Endometrial microvascular endothelial cells (primary cell): ENCODE results near the gene ACP6. TPM values are rescaled to one million over a fixed set of nuclear protein-coding genes. Genes with fewer than 3 reads are reported as not detected.

ENCODE experiments used
- in situ Hi-C: cut with HindIII; loops from 2 replicates; pipeline ENCODE4 v1.10.0; 2017; ENCODE audit warnings: low sequenced_read_pairs, low pct_unique_long_range_greater_than_20kb; ENCODE audit errors: inconsistent ontology term
- total RNA-seq: library from RNA; depleted of rRNA; stranded (reverse); fragments of >200 nt; gene quantifications from one replicate; pipeline ENCODE4 v1.2.3, GENCODE V29; 2015; ENCODE audit errors: inconsistent ontology term

ACP6 gene
- total RNA-seq, 1 donor from 2014 or later = 7.2 TPM

DNA sequence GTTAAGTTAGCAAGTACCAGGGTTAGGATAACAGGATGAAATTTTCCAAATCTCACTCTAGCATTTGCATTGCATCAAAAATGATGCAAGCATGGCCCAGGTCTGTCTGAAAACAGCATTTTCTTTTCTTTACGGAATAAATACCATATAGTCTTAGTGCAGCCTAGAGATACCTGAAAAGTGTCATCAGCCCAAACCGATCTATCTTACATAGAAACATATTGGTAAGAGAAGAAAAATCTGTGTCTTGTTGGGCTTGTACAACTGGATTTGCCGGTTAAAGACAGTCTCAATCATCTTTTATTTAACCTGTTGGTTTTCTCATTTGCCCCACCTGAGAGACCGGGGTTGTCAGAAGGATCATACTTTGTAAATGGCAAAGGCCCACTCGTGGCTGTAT, 15.8 kb downstream of the ACP6 start:
- in situ Hi-C loops = no loop called here

DNA sequence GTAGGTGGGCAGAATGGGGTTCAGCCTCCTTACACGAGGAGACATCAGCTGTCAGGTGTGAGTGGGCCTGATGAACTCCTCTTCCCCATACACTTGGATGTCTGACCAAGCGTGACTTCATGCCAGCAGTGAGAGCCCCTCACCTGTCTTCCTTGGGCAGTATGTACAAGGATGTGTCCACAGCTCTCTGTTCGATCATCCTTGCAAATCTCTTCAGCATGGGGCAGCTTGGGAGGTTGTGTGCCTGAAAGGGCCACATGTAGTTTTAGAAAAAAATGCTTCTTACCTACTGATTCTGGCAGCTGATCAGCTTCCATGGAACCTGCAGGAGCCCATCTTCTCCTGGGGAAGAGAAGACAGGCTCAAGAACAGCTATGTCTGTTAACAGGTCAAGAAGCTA, 18.0 kb downstream of the ACP6 start:
- in situ Hi-C loops = no loop called here

DNA sequence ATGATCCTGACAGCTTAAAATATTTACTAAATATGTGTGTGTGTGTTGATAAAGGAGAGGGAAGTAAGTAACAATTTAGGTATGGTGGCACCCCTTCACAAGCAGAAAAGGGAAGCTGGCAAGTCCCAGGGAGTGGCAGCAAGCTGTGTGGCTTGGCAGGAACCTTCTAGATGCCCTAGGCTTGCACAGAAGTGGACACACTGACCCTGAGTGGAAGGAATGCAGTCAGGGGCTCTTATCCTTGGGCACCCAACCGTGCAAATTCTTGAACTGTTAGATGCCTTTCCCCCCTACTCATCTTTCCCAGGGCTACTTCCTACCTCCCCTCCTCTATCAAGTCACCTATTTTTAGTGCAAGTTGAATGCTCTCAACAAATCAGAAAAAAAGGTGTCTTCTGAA, 18.9 kb downstream of the ACP6 start:
- in situ Hi-C loops = no loop called here

DNA sequence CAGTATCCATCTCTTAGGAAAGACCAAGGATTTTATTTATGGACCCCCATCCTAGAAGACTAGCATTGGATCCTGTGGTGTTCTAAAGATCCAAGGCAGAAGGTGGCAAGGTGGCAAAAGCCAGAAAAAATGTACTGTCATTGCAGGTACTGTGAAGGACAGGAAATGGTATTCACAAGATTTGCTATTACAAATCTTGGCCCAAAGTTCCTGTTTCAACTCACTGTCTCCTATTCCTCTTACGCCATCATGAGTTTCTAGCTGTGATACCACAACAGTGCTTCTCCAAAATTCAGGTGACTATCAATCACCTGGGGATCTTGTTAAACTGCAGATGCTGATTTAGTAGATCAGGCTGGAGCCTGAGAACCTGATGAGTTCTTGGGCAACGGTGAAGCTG, 21.4 kb downstream of the ACP6 start:
- in situ Hi-C loops = no loop called here

DNA sequence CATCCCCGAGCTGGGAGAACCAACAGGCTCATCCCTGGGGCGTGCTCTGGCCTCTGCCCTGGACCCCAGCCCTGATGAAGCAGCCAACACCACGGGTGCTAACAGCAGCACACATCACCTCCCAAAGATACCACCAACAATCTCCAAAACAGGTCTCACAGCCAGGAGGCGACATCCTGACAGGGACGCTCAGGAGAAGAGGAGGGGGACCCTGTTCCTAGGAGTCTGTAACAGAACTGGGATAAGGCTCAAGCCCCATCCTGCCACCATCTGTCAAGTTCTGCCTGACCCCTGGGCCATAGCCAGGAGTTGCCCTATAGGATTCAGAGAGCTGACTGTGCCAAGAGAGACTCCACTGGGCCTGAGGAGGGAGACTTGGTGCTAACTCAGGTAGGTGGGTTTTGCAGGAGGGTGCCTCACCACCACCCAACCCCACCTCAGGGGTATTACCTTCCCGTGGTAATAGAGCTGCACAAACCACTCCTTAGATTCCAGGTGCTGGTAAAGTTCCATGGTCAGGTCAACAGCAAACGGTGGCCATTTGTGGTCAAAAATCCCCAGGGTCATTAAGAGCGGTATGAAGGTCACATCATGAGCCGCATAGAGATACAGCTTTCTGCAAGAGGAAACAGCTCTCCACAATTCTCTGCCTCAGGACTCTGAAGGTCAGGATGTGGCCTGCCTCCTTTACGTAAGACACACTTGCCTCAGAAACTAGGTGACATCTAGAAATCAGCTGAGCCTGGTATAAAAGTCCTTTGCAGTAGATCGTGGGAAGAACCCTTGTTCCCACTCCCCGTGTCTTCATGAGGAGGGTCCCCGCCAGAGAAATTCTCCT, 22.3 kb downstream of the ACP6 start:
- in situ Hi-C loops = no loop called here

DNA sequence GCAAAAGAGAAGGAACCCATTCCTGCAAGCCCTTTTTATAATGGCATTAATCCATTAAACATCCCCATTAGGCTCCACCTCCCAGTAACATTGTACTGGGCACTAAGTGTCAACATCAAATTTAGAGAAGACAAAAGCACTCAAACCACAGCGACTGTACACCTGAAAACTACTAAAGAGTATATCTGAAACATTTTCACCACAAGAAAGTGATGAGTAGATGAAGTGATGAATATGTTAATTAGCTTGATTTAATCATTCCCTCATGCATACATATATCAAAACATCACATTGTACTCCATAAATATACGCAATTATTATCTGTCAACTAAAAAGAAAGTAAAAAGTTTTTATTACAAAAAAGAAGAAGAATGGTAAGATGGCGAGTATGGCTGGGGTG, 26.4 kb downstream of the ACP6 start:
- in situ Hi-C loops = no loop called here

DNA sequence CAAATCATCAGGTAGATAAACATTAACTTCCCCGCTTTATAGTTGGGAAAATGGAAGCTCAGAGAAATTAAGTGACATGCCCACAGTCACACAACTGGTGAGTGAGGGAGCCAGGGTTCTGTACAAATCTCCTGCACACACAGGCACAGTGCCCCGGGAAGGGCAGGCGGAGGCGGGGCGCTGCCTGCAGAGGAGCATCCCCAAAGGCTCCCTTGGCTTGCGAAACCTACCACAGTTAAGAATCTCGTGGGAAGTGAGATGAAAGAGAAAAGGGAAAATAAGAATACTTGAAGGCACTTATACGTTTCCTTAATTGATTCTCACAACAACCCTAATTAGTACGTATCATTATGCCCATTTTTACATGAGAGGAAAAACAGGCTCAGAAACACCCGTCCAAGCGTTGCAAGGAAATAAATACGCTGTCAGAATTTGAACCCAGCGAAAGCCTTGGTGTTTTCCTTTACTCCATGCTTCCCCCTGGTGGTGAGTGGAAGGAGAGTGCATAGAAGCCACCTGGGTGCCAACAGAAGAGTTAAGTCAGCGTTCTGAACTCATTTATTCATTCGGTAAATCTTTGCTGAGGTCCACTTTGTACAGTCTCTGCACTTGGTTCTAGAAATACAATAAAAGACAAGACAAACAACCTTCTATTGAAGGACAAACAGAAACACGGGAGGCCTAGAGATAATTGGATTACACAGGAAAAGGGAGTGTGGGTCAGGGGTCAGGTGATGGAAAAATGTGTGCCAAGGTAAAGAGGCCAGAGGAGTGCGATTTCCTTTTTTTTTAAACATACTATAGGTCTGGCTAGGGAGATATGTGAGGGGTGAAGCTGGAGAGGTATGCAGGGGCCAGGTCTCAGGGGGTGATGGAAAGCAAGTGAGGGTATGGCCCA, 28.4 kb downstream of the ACP6 start:
- in situ Hi-C loops = no loop called here

DNA sequence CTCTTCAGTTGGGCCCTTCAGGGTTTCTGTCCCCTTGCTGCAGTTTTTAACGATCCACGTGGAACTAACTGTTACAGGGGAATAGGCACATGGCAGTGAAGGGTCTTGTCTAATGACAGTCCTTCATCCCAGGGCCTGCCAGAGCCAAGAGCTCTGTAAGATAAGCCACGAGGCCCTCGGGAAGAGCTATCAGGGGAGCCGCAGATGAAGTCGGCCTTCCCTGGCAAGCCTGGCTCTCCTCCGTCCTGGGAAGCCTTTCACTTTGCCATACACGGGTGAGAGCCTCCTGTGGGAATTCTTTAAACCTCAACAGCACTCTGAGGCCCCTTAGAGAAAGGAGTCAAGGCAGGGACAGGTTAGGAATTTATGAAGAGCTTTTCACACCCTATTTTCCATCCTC, 29.0 kb downstream of the ACP6 start:
- in situ Hi-C loops = no loop called here

DNA sequence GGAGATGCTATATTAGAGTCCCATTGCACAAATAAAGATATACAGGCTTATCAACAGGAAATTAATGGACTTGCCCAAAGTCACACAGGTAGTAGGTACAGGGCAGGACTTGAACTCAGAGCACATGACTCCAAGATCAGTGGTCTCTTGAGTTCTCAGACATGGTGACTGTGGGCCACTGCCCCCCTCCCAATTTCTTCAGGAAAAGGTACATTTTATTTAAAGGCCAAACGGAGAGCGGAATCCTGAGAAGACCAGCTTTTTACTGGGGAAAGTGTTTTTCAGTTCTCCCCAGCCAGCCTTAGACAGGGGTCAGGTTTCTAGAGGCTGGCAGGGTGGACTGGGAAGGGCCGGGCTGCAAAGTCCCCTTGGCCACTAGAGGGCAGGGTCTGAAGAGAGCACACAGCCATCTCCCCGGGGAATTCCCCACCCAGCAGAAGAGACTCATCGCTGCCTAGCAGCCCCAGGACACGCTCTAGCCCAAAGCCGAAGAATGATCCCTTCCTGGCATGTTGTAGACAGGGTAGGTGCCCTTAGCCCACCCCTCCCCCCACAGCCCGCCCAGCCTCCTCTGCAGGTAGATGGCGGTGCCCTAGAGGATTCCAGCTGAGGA, 29.7 kb downstream of the ACP6 start:
- in situ Hi-C loops = no loop called here

DNA sequence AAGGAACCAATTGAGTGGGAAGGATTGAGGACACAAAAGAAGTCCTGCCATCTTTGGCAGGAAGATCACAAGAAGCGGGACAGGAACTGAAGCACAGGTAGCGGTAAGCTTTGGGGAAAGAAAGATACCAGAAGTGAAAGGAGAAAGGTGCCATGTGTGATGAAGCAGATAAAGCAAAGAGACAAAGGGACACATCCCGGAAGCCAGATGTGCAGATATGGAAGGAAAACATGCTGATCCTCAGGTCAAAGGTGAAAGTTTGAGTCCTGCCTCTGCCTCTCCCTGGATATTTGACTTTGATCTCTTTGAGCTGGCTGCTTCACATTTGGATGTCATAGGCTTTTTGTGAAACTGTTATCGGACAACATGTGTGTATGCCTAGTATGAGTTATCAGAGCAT, 34.0 kb downstream of the ACP6 start:
- in situ Hi-C loops = no loop called here

DNA sequence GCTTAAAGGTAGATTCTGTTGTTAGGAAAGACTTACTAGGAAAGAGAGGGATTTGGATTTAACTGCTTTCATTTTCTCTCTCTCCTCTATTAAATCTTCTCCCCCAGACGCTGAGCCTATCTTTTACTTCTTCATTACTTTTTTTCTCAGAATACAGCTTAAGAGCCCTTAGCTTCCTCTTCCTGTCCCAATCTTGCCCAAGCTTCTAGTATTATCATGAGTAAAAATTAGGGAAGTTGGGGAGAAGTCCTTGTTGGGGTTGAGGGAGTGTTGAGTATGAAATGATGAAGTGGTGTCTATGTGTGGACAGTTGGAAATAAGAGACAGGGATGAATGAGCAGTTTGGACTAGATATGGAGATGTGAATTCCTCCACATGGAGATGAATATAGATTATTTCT, 35.0 kb downstream of the ACP6 start:
- in situ Hi-C loops = no loop called here

DNA sequence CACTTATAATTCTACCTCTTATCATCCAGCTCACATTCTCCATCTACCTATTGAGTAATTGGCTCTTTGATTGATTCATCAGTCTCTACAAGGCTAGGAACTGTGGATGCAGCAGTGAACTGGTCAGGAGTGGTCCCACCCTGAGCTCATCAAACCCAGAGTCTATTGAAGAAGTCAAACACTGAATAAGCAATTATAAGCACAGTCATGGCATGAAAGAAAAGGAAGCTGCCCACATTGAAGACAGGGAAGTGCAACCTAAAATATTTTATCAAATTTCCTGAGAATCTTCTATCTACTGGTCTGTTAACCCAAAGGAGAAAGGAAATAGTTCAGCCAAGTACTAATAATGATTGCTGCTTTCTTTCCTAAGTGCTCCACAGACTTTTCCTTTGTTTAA, 35.7 kb downstream of the ACP6 start:
- in situ Hi-C loops = no loop called here

DNA sequence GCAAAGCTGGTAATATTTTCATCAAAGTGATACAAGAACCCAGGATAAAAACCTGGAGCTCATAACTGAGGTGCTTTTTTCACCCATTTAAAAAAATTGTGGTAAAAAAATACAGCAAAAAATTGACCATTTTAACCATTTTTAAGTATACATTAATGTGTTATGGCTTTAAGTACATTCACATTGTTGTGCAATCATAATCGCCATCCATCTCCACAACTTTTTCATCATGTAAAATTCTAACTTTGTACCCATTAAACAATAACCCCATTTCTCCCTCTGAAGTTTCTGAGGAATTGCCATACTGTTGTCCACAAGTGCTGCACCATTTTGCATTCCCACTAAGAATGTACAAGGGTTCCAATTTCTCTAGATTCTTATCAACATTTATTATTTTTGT, 36.6 kb downstream of the ACP6 start:
- in situ Hi-C loops = no loop called here

DNA sequence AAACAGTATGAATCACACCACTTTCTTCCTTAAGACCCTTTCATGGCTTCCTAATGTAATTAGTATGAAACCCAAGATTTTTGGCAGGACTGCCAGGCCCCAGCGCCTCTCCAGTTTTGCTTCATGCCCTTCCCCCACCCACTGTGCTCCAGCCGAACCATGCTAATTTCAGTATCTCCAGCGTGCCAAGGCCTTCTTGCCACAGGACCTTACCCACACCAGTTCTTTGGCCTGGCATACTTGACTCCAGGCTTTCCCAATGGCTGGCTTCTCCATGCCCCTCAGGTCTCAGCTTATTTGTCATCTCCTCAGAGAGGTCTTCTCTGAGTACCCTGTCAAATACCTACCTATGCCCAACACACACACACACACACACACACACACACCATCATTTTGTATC, 38.5 kb downstream of the ACP6 start:
- in situ Hi-C loops = no loop called here

DNA sequence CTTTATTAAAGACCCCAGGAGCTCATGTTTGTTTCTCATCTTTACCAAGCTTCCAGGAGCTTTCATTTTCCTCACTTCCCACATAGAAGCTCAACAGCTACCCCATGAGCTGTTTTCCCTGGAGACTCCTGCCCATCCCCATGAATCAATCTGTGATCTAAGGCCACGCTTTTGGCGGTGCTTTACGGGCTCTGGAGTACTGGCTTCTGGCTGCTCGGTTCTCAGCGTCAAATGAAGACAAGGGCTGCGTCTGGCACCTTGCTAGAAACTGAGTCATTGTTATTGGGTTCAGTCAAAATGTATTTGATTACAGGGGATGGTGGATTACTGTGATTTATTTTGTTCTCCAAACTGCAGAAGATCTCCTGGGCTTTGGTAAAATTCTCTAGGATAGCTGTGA, 39.9 kb downstream of the ACP6 start:
- in situ Hi-C loops = no loop called here

DNA sequence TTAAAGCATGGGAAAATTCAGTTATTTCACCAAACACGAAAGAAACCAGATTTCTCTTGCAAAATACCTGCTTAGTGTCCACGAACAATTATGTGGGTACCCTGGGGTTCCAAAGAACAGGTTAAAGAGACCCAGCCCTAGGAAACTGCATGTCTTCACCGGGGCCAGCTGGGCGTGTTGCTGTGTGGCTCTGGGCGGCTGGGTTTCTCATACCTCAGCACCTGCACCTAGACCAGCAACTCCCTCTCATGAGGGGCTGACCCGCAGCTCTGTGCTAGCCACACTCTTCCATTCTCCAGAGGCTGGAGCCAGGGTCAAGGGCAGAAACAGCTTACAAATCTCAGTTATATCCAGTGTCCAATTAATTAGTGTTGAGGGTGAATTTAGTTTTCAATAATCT, 40.3 kb downstream of the ACP6 start:
- in situ Hi-C loops = no loop called here

DNA sequence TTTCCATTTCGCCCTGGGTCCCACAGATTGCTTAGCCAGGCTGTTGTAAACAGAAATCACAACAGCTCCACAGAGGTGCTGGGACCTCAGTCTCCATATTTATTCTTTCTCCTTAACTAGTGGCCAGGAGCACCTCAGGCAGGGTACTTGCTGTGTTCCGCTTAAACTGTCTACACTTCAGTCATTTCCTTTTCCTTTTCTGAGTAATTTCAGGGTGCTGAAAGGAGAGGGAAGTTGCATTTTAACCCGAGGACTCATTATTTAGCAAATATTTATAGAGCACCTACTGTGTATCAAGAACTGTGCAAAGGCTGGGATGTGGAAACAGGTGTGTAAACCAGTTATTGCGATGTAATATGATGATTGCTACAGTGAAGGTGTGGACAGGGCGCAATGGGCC, 41.9 kb downstream of the ACP6 start:
- in situ Hi-C loops = no loop called here

DNA sequence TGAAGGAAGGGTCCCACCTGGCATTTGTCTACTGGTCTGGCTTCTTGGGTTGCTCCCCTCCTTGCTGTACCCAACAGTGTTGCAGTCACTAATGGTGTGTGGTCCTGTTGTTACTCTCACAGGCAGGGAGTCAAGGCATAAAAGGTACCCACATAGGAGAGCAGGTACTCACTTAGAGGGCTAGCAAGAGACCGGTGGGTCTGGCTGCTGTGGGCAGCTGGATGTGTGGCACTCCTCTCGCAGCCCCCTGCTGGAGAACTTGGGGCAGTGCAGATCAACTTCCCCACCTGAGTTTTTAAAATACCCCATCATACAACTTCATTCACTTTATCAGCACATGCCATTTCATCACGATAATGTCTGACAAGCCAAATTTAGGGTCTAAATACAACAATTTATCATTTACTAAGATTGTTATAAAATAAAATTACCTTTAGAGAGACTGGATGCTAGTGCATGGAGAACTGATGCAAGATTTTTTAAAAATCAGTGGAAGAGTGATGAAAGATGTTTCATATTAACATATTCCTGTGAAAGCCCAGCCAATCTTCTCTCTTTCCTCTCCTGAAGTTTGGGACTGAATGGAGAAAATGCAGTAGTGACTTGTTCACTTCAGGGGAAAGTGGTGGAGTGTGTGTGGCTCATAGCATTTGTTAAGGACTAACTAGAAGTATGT, 42.8 kb downstream of the ACP6 start:
- in situ Hi-C loops = no loop called here

DNA sequence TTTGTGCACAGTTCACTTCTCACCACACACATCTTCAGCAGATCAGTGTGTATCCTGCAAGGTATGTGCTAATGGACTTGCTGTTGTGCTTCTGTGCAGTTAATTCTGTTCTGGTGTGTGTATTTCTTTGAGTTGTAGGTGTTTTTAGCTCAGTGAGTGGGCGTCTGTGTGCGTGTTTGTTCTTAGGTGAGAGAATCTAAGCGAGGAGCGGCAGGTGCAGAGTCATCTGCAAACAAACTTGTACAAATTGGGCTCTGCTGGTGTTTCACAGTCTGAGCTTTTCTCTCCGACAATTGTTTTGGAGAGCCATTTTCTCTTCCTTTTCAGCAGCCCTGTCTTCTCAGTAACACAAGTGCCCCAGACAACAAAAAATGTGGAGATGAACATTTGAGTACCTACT, 43.6 kb downstream of the ACP6 start:
- in situ Hi-C loops = no loop called here
